ENCODE data around the gene DNMT3L.
"Not testable (repeated sequence)": the region's sequence is repeated elsewhere in the genome, so short reads cannot be mapped to it uniquely, and the experiment has no call there.

The DNMT3L gene

GRCh38 chr21:44294391-44295162, 32.9 kb upstream of the DNMT3L start:
- DNase-seq, result no peak

GRCh38 chr21:44293551-44294231, 32.0 kb upstream of the DNMT3L start:
- peak; percentile 32 for DNase-seq

- DNase-seq, result no peak
These were observed 31.1 kb upstream of the DNMT3L start for GRCh38 chr21:44292812-44293195.

- DNase-seq, result no peak
These were observed 30.5 kb upstream of the DNMT3L start for GRCh38 chr21:44291936-44292811.

- no peak for DNase-seq
These were observed 29.6 kb upstream of the DNMT3L start for GRCh38 chr21:44291078-44291935.

GRCh38 chr21:44290327-44291077, 28.8 kb upstream of the DNMT3L start:
- no peak for DNase-seq

- DNase-seq, result no peak
These were observed 27.8 kb upstream of the DNMT3L start for GRCh38 chr21:44289381-44290010.

- no peak for DNase-seq
These were observed 26.8 kb upstream of the DNMT3L start for GRCh38 chr21:44288251-44289110.

- DNase-seq, result no peak
These were observed 25.3 kb upstream of the DNMT3L start for GRCh38 chr21:44286716-44287632.

- no peak for DNase-seq
These were observed 24.5 kb upstream of the DNMT3L start for GRCh38 chr21:44286086-44286715.

- DNase-seq, result no peak
These were observed 23.7 kb upstream of the DNMT3L start, which contains the start of gene AIRE for GRCh38 chr21:44285138-44285992. Gene AIRE, plus strand, starts transcription at chr21:44285876. Its CDS starts 131 bp downstream, at chr21:44286007.

- DNase-seq, result no peak
These were observed 22.3 kb upstream of the DNMT3L start for GRCh38 chr21:44283948-44284347.

GRCh38 chr21:44283211-44283785, 21.6 kb upstream of the DNMT3L start:
- DNase-seq, result not testable (repeated sequence)

GRCh38 chr21:44282370-44282769, 20.7 kb upstream of the DNMT3L start:
- no peak for DNase-seq

GRCh38 chr21:44281801-44282200, 20.1 kb upstream of the DNMT3L start:
- DNase-seq, result no peak

GRCh38 chr21:44279354-44280260, 17.9 kb upstream of the DNMT3L start:
- no peak for DNase-seq

Measured in activated gamma-delta T cell treated with Interleukin-2 at 50 U/mL for 16 hours (primary cell).